Measurements from ENCODE around the gene PSG3. TPM values are rescaled to one million over a fixed set of nuclear protein-coding genes. Genes with fewer than 3 reads are reported as not detected.
"Not testable (repeated sequence)": the region's sequence is repeated elsewhere in the genome, so short reads cannot be mapped to it uniquely, and the experiment has no call there.

Gene PSG3
- polyA plus RNA-seq, 1 donor from 2014 or later: not detected

- not testable (repeated sequence) for H3K36me3 ChIP-seq (ENCODE audit: insufficient read depth, low read length)
Observed at GRCh38 chr19:42712753-42713152, 27.5 kb downstream of the PSG3 start.

GRCh38 chr19:42710986-42711385, 29.3 kb downstream of the PSG3 start:
- H2AFZ ChIP-seq (ENCODE audit: low read depth, low read length); H3K4me2 ChIP-seq (ENCODE audit: low read length); H3K4me3 ChIP-seq (ENCODE audit: low read length): not testable (repeated sequence)

More at GRCh38 chr19:42712753-42713152, 27.5 kb downstream of the PSG3 start:
- not testable (repeated sequence) for H3K27ac ChIP-seq (ENCODE audit: low read length); H3K79me2 ChIP-seq (replicated peaks; ENCODE audit: insufficient read depth, low read length); H3K4me3 ChIP-seq (ENCODE audit: low read length); H3K9me2 ChIP-seq (ENCODE audit: insufficient read depth, low read length); H3K4me2 ChIP-seq (ENCODE audit: low read length); H2AFZ ChIP-seq (ENCODE audit: low read depth, low read length); H3K27me3 ChIP-seq (ENCODE audit: insufficient read depth, low read depth, low read length); H3K9ac ChIP-seq (ENCODE audit: low read length); H3F3A ChIP-seq (ENCODE audit: insufficient read depth, low read length, poor library complexity, severe bottlenecking); H3K9me3 ChIP-seq (ENCODE audit: low read length); H4K20me1 ChIP-seq (ENCODE audit: insufficient read depth)

GRCh38 chr19:42697884-42698283, 42.4 kb downstream of the PSG3 start:
- H3K79me2 ChIP-seq (replicated peaks; ENCODE audit: insufficient read depth, low read length): no peaks in the 10 kb centered on the region
- no peak for TF ChIP-seq POLR2AphosphoS5 (IDR thresholded peaks at IDR 0.05)
- TF ChIP-seq TAF1 (IDR thresholded peaks at IDR 0.05; ENCODE audit: low read depth): no peak
- no peak for TF ChIP-seq MXI1 (conservative IDR thresholded peaks at IDR 0.05; ENCODE audit: poor library complexity, severe bottlenecking)
- no peak for TF ChIP-seq SMC3 (conservative IDR thresholded peaks at IDR 0.05; ENCODE audit: poor library complexity)
- TF ChIP-seq CTCF (IDR thresholded peaks at IDR 0.05; ENCODE audit: poor library complexity, severe bottlenecking): no peak
- no peak for TF ChIP-seq EZH2 (IDR thresholded peaks at IDR 0.05; ENCODE audit: borderline replicate concordance, insufficient read depth, low read length, poor library complexity, severe bottlenecking)
- TF ChIP-seq EP300 (conservative IDR thresholded peaks at IDR 0.05; ENCODE audit: poor library complexity, severe bottlenecking): no peak
- TF ChIP-seq REST (IDR thresholded peaks at IDR 0.05; ENCODE audit: borderline replicate concordance): no peak
- no peak for TF ChIP-seq RAD21 (conservative IDR thresholded peaks at IDR 0.05)
- no peak overlapping the region for H3K27ac ChIP-seq (ENCODE audit: low read length)
- H4K20me1 ChIP-seq (ENCODE audit: insufficient read depth): no peaks in the 10 kb centered on the region
- H3K9me2 ChIP-seq (ENCODE audit: insufficient read depth, low read length): no peaks in the 10 kb centered on the region
- no peaks in the 10 kb centered on the region for H3K36me3 ChIP-seq (ENCODE audit: insufficient read depth, low read length)
- no peak overlapping the region for H3K4me3 ChIP-seq (ENCODE audit: low read length)
- no peaks in the 10 kb centered on the region for H3K27me3 ChIP-seq (ENCODE audit: insufficient read depth, low read depth, low read length)
- no peak overlapping the region for H3K9ac ChIP-seq (ENCODE audit: low read length)
- H2AFZ ChIP-seq (ENCODE audit: low read depth, low read length): no peak overlapping the region
- no peaks in the 10 kb centered on the region for H3F3A ChIP-seq (ENCODE audit: insufficient read depth, low read length, poor library complexity, severe bottlenecking)
- no peaks in the 10 kb centered on the region for H3K9me3 ChIP-seq (ENCODE audit: low read length)
- no peak overlapping the region for H3K4me2 ChIP-seq (ENCODE audit: low read length)

More at GRCh38 chr19:42710986-42711385, 29.3 kb downstream of the PSG3 start:
- not testable (repeated sequence) for H3K9me2 ChIP-seq (ENCODE audit: insufficient read depth, low read length); H3K9ac ChIP-seq (ENCODE audit: low read length); H3K27ac ChIP-seq (ENCODE audit: low read length); H3F3A ChIP-seq (ENCODE audit: insufficient read depth, low read length, poor library complexity, severe bottlenecking); H3K79me2 ChIP-seq (replicated peaks; ENCODE audit: insufficient read depth, low read length); H4K20me1 ChIP-seq (ENCODE audit: insufficient read depth); H3K9me3 ChIP-seq (ENCODE audit: low read length); H3K36me3 ChIP-seq (ENCODE audit: insufficient read depth, low read length); H3K27me3 ChIP-seq (ENCODE audit: insufficient read depth, low read depth, low read length)

All from neural cell (in vitro differentiated cells).